Measurements from ENCODE around the gene HSPB6. TPM values are rescaled to one million over a fixed set of nuclear protein-coding genes. Genes with fewer than 3 reads are reported as not detected.

HSPB6 gene
- total and polyA plus RNA-seq, 2 experiments from 2014 or later = 14.1 to 220 TPM

GRCh38 chr19:35752746-35753350 is 4.0 kb downstream of the HSPB6 start:
- Histone ChIP-seq H3K4me2 (ENCODE audit: unreplicated experiment) (no peak overlapping the region), H3F3A (ENCODE audit: insufficient read depth) (peaks cover 3% of the 10 kb centered on the region; the same call in 1 of the 2 replicates), H3K9me2 (ENCODE audit: insufficient read depth) (no peaks in the 10 kb centered on the region), H4K20me1 (ENCODE audit: insufficient read depth) (no peaks in the 10 kb centered on the region), H2AFZ (no peak overlapping the region), H3K27me3 (replicated peaks; ENCODE audit: insufficient read depth) (no peaks in the 10 kb centered on the region), H3K27ac (no peak overlapping the region), H3K4me1 (ENCODE audit: insufficient read depth) (peaks cover 25% of the 10 kb centered on the region), H3K9me3 (ENCODE audit: low read depth) (no peaks in the 10 kb centered on the region), H3K4me3 (no peak overlapping the region), H3K9ac (no peak overlapping the region), H3K79me2 (ENCODE audit: insufficient read depth) (peaks cover 28% of the 10 kb centered on the region), H3K36me3 (ENCODE audit: low read depth) (no peaks in the 10 kb centered on the region)
- 90 to 94% methylated on average over 20 of the region's 20 CpGs for WGBS, 2 experiments (ENCODE audit: low coverage in 1 of 2, low lambda C conversion rate in 2 of 2, missing lambda C conversion rate in 2 of 2)
- no peak for DNase-seq
- no peak for TF ChIP-seq EZH2phosphoT487 (IDR thresholded peaks at IDR 0.05; ENCODE audit: insufficient read depth, low read depth)
- in situ Hi-C loops (cut with MboI) = no loop called here

GRCh38 chr19:35751839-35752745 is 4.7 kb downstream of the HSPB6 start:
- H3F3A ChIP-seq (ENCODE audit: insufficient read depth) = peaks cover 2% of the 10 kb centered on the region; the same call in 1 of the 2 replicates
- DNase-seq = no peak

GRCh38 chr19:35750167-35750566 is 6.7 kb downstream of the HSPB6 start:
- Histone ChIP-seq H3K36me3 (ENCODE audit: low read depth) (no peaks in the 10 kb centered on the region), H3K9me2 (ENCODE audit: insufficient read depth) (no peaks in the 10 kb centered on the region), H3K9me3 (ENCODE audit: low read depth) (no peaks in the 10 kb centered on the region), H3K79me2 (ENCODE audit: insufficient read depth) (peaks cover 52% of the 10 kb centered on the region), H3K9ac (peak overlapping the region; percentile 92), H3K27me3 (replicated peaks; ENCODE audit: insufficient read depth) (no peaks in the 10 kb centered on the region), H3K4me2 (ENCODE audit: unreplicated experiment) (peak overlapping the region; percentile 99), H4K20me1 (ENCODE audit: insufficient read depth) (no peaks in the 10 kb centered on the region), H3K27ac (no peak overlapping the region), H3K4me3 (no peak overlapping the region), H2AFZ (no peak overlapping the region), H3K4me1 (ENCODE audit: insufficient read depth) (peaks cover 24% of the 10 kb centered on the region; the same call in 1 of the 2 replicates), H3F3A (ENCODE audit: insufficient read depth) (no peaks in the 10 kb centered on the region)
- DNase-seq = no peak
- TF ChIP-seq EZH2phosphoT487 (IDR thresholded peaks at IDR 0.05; ENCODE audit: insufficient read depth, low read depth) (no peak), EZH2 (IDR thresholded peaks at IDR 0.05; ENCODE audit: insufficient read depth, poor library complexity, severe bottlenecking) (no peak)
- 85 to 95% methylated on average over 3 to 5 of the region's 5 CpGs for WGBS, 2 experiments (ENCODE audit: low coverage in 1 of 2, low lambda C conversion rate in 2 of 2, missing lambda C conversion rate in 2 of 2)
- in situ Hi-C loops (cut with MboI) = no loop called here

More at GRCh38 chr19:35751839-35752745, 4.7 kb downstream of the HSPB6 start:
- Histone ChIP-seq H3K9ac (no peak overlapping the region), H4K20me1 (ENCODE audit: insufficient read depth) (no peaks in the 10 kb centered on the region), H2AFZ (no peak overlapping the region), H3K36me3 (ENCODE audit: low read depth) (no peaks in the 10 kb centered on the region), H3K9me3 (ENCODE audit: low read depth) (no peaks in the 10 kb centered on the region), H3K27ac (no peak overlapping the region), H3K4me3 (no peak overlapping the region), H3K4me2 (ENCODE audit: unreplicated experiment) (no peak overlapping the region), H3K79me2 (ENCODE audit: insufficient read depth) (peaks cover 35% of the 10 kb centered on the region), H3K27me3 (replicated peaks; ENCODE audit: insufficient read depth) (no peaks in the 10 kb centered on the region), H3K4me1 (ENCODE audit: insufficient read depth) (peaks cover 22% of the 10 kb centered on the region), H3K9me2 (ENCODE audit: insufficient read depth) (no peaks in the 10 kb centered on the region)
- WGBS, 2 experiments (ENCODE audit: low coverage in 1 of 2, low lambda C conversion rate in 2 of 2, missing lambda C conversion rate in 2 of 2) = 90 to 92% methylated on average over 13 to 14 of the region's 14 CpGs
- TF ChIP-seq EZH2phosphoT487 (IDR thresholded peaks at IDR 0.05; ENCODE audit: insufficient read depth, low read depth) (no peak), EZH2 (IDR thresholded peaks at IDR 0.05; ENCODE audit: insufficient read depth, poor library complexity, severe bottlenecking) (no peak)
- in situ Hi-C loops (cut with MboI) = no loop called here

- DNase-seq = peak; percentile 100
- Histone ChIP-seq H3K79me2 (ENCODE audit: insufficient read depth) (peaks cover 59% of the 10 kb centered on the region), H3K4me1 (ENCODE audit: insufficient read depth) (peaks cover 21% of the 10 kb centered on the region; the same call in 1 of the 2 replicates), H3K4me3 (peak within 1 kb of the TSS; percentile 99), H3K9me2 (ENCODE audit: insufficient read depth) (no peaks in the 10 kb centered on the region), H2AFZ (peak within 1 kb of the TSS; percentile 90), H3F3A (ENCODE audit: insufficient read depth) (no peaks in the 10 kb centered on the region), H3K27me3 (replicated peaks; ENCODE audit: insufficient read depth) (no peaks in the 10 kb centered on the region), H3K27ac (peak within 1 kb of the TSS; percentile 49), H3K9ac (peak within 1 kb of the TSS; percentile 92), H3K4me2 (ENCODE audit: unreplicated experiment) (peak within 1 kb of the TSS; percentile 99), H4K20me1 (ENCODE audit: insufficient read depth) (no peaks in the 10 kb centered on the region), H3K9me3 (ENCODE audit: low read depth) (no peaks in the 10 kb centered on the region), H3K36me3 (ENCODE audit: low read depth) (no peaks in the 10 kb centered on the region)
- 1 to 2% methylated on average over 45 of the region's 45 CpGs for whole genome bisulfite sequencing, 2 experiments (ENCODE audit: low coverage in 1 of 2, low lambda C conversion rate in 2 of 2, missing lambda C conversion rate in 2 of 2)
- TF ChIP-seq EZH2phosphoT487 (IDR thresholded peaks at IDR 0.05; ENCODE audit: insufficient read depth, low read depth) (no peak), EZH2 (IDR thresholded peaks at IDR 0.05; ENCODE audit: insufficient read depth, poor library complexity, severe bottlenecking) (no peak)
- in situ Hi-C loops (cut with MboI) = no loop called here
Observed at GRCh38 chr19:35748106-35749020, 8.5 kb downstream of the HSPB6 start, which contains the start of gene LIN37. Gene LIN37 (plus strand): TSS chr19:35748576. CDS start chr19:35748725, 149 bp downstream.

All from GM23248 (cell line).